Measurements from ENCODE around the gene INTS1.

- TF ChIP-seq CTCF (IDR thresholded peaks at IDR 0.05; ENCODE audit: low read depth, low read length, poor library complexity, severe bottlenecking) (no peak), EZH2phosphoT487 (IDR thresholded peaks at IDR 0.05; ENCODE audit: borderline replicate concordance, low read length) (no peak)
Observed at GRCh38 chr7:1425292-1426136, 78.7 kb downstream of the INTS1 start.
